ENCODE results near the gene STAG3. TPM values are rescaled to one million over a fixed set of nuclear protein-coding genes. Genes with fewer than 3 reads are reported as not detected.

STAG3 gene
- total and polyA plus RNA-seq, 2 donors (not counting 1 experiment from before 2014, with no cell fraction given), result 24.8 to 33.4 TPM

DNA sequence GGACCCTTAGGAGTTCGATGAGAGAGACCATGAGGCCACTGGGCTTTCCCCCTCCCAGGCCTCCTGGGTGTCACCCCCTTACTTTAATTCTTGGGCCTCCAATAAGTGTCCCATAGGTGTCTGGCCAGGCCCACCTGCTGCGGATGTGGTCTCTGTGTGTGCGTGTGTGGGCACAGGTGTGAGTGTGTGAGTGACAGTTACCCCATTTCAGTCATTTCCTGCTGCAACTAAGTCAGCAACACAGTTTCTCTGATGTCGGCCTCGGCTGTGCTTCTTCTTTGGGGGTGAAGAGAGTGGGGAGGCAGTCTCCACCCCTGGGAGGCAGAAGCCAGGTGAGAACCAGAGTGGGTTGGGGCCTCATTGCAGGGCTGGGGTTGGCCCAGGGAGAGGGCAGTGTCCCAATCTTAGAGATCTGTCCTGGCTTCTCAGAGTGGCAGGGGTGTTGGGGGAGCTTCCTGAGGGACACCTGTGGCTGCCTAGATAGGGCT is 43.6 kb downstream of the STAG3 start:
- H4K20me1 ChIP-seq (ENCODE audit: control insufficient read depth, insufficient read depth, low read length, poor library complexity, severe bottlenecking), result no peaks in the 10 kb centered on the region
- H3K4me3 ChIP-seq (ENCODE audit: control extremely low read depth in 1 of 5, extremely low read depth in 1 of 5, insufficient read depth in 1 of 5, low read depth in 2 of 5, low read length in 4 of 5), result peak overlapping the region in 4 of 5 experiments; percentile 53 to 65 (median 64)
- 0% methylated on average over 3 of the region's 5 CpGs for WGBS (ENCODE audit: insufficient coverage)
- DNase-seq (peak; percentile 84), ATAC-seq (ENCODE audit: low read depth) (peak; percentile 56)
- H3K36me3 ChIP-seq (replicated peaks in 1 of 2; ENCODE audit: control extremely low read depth in 1 of 2, control insufficient read depth in 1 of 2, extremely low read depth in 1 of 2, insufficient read depth in 2 of 2, low read length in 1 of 2), result peaks cover 0 to 11% of the 10 kb centered on the region in 2 experiments
- Mint-ChIP-seq H3K27ac (peak overlapping the region; percentile 95), H3K4me1 (peaks cover 74% of the 10 kb centered on the region), H3K27me3 (no peaks in the 10 kb centered on the region), H3K4me3 (peak overlapping the region; percentile 85), H3K9me3 (ENCODE audit: insufficient read depth) (no peaks in the 10 kb centered on the region)
- POLR2A ChIA-PET, result interaction anchor here (0.6 to 2.1 kb wide), 4 partner anchors 10 to 89 kb away, joined by 3 to 11 read pairs (median 4); partner anchors contain the start of gene LAMTOR4
- no peaks in the 10 kb centered on the region for H3K27me3 ChIP-seq (replicated peaks in 1 of 4; ENCODE audit: control extremely low read depth in 1 of 4, control insufficient read depth in 3 of 4, insufficient read depth in 4 of 4, low read length in 3 of 4)
- peaks cover 42 to 54% of the 10 kb centered on the region in 2 donors for H3K4me1 ChIP-seq (ENCODE audit: control insufficient read depth in 2 of 2, insufficient read depth in 2 of 2, low read length in 2 of 2)
- H2AFZ ChIP-seq (ENCODE audit: insufficient read depth, low read depth, low read length, poor library complexity, severe bottlenecking), result peak overlapping the region; percentile 24
- H3K27ac ChIP-seq (ENCODE audit: low read length in 2 of 2), result peak overlapping the region; percentile 97 to 100
- intact Hi-C loops (cut with micrococcal nuclease), result loop anchor here (2.0 to 5.0 kb wide), 3 partner anchors 44 to 139 kb away; partner anchors contain the start of genes GPC2, LAMTOR4, STAG3 and ZNF3
- CTCF ChIA-PET, result interaction anchor here (0.7 to 9.7 kb wide), 9 partner anchors 10 to 186 kb away, joined by 3 to 93 read pairs (median 5); no protein-coding TSS in a partner anchor
- TF ChIP-seq, protein P1, sequence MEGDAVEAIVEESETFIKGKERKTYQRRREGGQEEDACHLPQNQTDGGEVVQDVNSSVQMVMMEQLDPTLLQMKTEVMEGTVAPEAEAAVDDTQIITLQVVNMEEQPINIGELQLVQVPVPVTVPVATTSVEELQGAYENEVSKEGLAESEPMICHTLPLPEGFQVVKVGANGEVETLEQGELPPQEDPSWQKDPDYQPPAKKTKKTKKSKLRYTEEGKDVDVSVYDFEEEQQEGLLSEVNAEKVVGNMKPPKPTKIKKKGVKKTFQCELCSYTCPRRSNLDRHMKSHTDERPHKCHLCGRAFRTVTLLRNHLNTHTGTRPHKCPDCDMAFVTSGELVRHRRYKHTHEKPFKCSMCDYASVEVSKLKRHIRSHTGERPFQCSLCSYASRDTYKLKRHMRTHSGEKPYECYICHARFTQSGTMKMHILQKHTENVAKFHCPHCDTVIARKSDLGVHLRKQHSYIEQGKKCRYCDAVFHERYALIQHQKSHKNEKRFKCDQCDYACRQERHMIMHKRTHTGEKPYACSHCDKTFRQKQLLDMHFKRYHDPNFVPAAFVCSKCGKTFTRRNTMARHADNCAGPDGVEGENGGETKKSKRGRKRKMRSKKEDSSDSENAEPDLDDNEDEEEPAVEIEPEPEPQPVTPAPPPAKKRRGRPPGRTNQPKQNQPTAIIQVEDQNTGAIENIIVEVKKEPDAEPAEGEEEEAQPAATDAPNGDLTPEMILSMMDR (IDR thresholded peaks at IDR 0.05), result no peak
- TF ChIP-seq EZH2 (IDR thresholded peaks at IDR 0.05; ENCODE audit: borderline replicate concordance, insufficient read depth, low read depth, low read length, poor library complexity, severe bottlenecking), result no peak
- H3K79me2 ChIP-seq (ENCODE audit: control insufficient read depth, insufficient read depth, low read length), result peaks cover 47% of the 10 kb centered on the region
- peak overlapping the region; percentile 72 for H3K4me2 ChIP-seq (replicated peaks; ENCODE audit: low read depth, low read length, poor library complexity, severe bottlenecking)
- peak overlapping the region; percentile 71 for H3K9ac ChIP-seq (ENCODE audit: low read length)
- H3K9me3 ChIP-seq (ENCODE audit: control extremely low read depth in 1 of 3, control insufficient read depth in 2 of 3, insufficient read depth in 1 of 3, low read length in 2 of 3), result no peaks in the 10 kb centered on the region
